ENCODE data around the gene WNK2.

- no peak for TF ChIP-seq CTCF (IDR thresholded peaks at IDR 0.05; ENCODE audit: low read depth, low read length)
- TF ChIP-seq POLR2A (IDR thresholded peaks at IDR 0.05; ENCODE audit: extremely low read depth, insufficient read length): no peak
Measured at GRCh38 chr9:93156475-93157008, 27.4 kb upstream of the WNK2 start.
